ENCODE data around the gene NOXO1. TPM values are rescaled to one million over a fixed set of nuclear protein-coding genes. Genes with fewer than 3 reads are reported as not detected.
A peak's percentile ranks its signal among the peaks of the same experiment; 100 is the strongest.

NOXO1 gene
- total and polyA plus RNA-seq, 2 experiments from 2014 or later = 2.0 to 2.6 TPM

GRCh38 chr16:1929578-1930337, 51.5 kb downstream of the NOXO1 start:
- Mint-ChIP-seq H3K27me3 (ENCODE audit: insufficient read depth, low read depth, poor library complexity) (peaks cover 33% of the 10 kb centered on the region), H3K36me3 (ENCODE audit: low read depth) (no peaks in the 10 kb centered on the region), H3K4me1 (peaks cover 7% of the 10 kb centered on the region), H3K9me3 (no peaks in the 10 kb centered on the region), H3K4me3 (no peak overlapping the region; the same call in 2 of the 3 replicates), H3K27ac (no peak overlapping the region)
- peak overlapping the region; percentile 66 for H3K4me3 ChIP-seq
- peak; percentile 83 for DNase-seq (ENCODE audit: low spot score)
- H3K27ac ChIP-seq (ENCODE audit: low read depth) = no peak overlapping the region
- H3K4me2 ChIP-seq = peak overlapping the region; percentile 84
- H3K79me2 ChIP-seq (replicated peaks; ENCODE audit: insufficient read depth) = no peaks in the 10 kb centered on the region
- H3K9me2 ChIP-seq (ENCODE audit: insufficient read depth) = no peaks in the 10 kb centered on the region
- H3K4me1 ChIP-seq (ENCODE audit: insufficient read depth) = 0 out of 2 replicates have a peak, but pooled peaks cover 2% of the 10 kb centered on the region
- TF ChIP-seq, protein P1, sequence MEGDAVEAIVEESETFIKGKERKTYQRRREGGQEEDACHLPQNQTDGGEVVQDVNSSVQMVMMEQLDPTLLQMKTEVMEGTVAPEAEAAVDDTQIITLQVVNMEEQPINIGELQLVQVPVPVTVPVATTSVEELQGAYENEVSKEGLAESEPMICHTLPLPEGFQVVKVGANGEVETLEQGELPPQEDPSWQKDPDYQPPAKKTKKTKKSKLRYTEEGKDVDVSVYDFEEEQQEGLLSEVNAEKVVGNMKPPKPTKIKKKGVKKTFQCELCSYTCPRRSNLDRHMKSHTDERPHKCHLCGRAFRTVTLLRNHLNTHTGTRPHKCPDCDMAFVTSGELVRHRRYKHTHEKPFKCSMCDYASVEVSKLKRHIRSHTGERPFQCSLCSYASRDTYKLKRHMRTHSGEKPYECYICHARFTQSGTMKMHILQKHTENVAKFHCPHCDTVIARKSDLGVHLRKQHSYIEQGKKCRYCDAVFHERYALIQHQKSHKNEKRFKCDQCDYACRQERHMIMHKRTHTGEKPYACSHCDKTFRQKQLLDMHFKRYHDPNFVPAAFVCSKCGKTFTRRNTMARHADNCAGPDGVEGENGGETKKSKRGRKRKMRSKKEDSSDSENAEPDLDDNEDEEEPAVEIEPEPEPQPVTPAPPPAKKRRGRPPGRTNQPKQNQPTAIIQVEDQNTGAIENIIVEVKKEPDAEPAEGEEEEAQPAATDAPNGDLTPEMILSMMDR (conservative IDR thresholded peaks at IDR 0.05; ENCODE audit: low read depth in 2 of 2) = peak; percentile 57 to 94
- peak; percentile 61 for TF ChIP-seq CREB1 (CRISPR knock-in tag; IDR thresholded peaks at IDR 0.05; ENCODE audit: low read depth)
- TF ChIP-seq EZH2phosphoT487 (IDR thresholded peaks at IDR 0.05; ENCODE audit: unreplicated experiment) = no peak
- no peaks in the 10 kb centered on the region for H3K36me3 ChIP-seq (ENCODE audit: insufficient read depth)
- no peaks in the 10 kb centered on the region for H3F3A ChIP-seq (replicated peaks; ENCODE audit: low read depth)
- ATAC-seq = peak; percentile 80
- H2AFZ ChIP-seq = peak overlapping the region; percentile 94
- peaks cover 24% of the 10 kb centered on the region for H3K27me3 ChIP-seq (ENCODE audit: insufficient read depth)
- H4K20me1 ChIP-seq (replicated peaks; ENCODE audit: insufficient read depth) = no peaks in the 10 kb centered on the region

DNA sequence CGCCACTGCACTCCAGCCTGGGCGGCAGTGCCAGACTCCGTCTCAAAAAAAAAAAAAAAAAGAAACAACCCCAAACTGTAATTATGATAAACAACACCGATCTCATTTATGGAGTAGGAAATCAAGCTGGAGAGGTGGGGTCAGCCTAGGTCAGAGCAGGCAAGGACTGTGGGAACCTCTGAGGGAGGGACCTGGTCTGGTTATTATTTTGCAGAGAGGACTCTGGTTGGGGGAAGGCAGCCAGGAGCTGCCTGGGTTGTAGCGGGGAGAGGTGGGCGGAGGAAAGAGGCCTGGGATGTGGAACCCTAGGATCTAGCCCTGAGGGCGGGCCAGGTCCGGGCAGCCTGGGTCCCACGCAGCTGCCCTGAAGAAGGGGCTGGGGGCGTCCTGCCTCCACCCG, 52.2 kb downstream of the NOXO1 start:
- peaks cover 2% of the 10 kb centered on the region; the same call in 1 of the 2 replicates for H3K4me1 ChIP-seq (ENCODE audit: insufficient read depth)
- H3K9me2 ChIP-seq (ENCODE audit: insufficient read depth) = no peaks in the 10 kb centered on the region
- no peaks in the 10 kb centered on the region for H3K79me2 ChIP-seq (replicated peaks; ENCODE audit: insufficient read depth)
- peak overlapping the region; percentile 84 for H3K4me2 ChIP-seq
- peak overlapping the region; percentile 71 for H3K4me3 Mint-ChIP-seq
- H3K27ac ChIP-seq (ENCODE audit: low read depth) = no peak overlapping the region
- H3K27me3 ChIP-seq (ENCODE audit: insufficient read depth) = peaks cover 27% of the 10 kb centered on the region
- peak; percentile 44 for ATAC-seq
- no peaks in the 10 kb centered on the region for H3F3A ChIP-seq (replicated peaks; ENCODE audit: low read depth)
- H3K27ac Mint-ChIP-seq = no peak overlapping the region
- H3K9me3 Mint-ChIP-seq = no peaks in the 10 kb centered on the region
- peaks cover 11% of the 10 kb centered on the region for H3K4me1 Mint-ChIP-seq
- peak overlapping the region; percentile 85 for H2AFZ ChIP-seq
- no peaks in the 10 kb centered on the region for H4K20me1 ChIP-seq (replicated peaks; ENCODE audit: insufficient read depth)
- peak overlapping the region; percentile 66 for H3K4me3 ChIP-seq
- peaks cover 38% of the 10 kb centered on the region for H3K27me3 Mint-ChIP-seq (ENCODE audit: insufficient read depth, low read depth, poor library complexity)
- no peaks in the 10 kb centered on the region for H3K36me3 ChIP-seq (ENCODE audit: insufficient read depth)
- no peaks in the 10 kb centered on the region for H3K36me3 Mint-ChIP-seq (ENCODE audit: low read depth)
- DNase-seq (ENCODE audit: low spot score) = peak; percentile 55
- TF ChIP-seq, protein P2, sequence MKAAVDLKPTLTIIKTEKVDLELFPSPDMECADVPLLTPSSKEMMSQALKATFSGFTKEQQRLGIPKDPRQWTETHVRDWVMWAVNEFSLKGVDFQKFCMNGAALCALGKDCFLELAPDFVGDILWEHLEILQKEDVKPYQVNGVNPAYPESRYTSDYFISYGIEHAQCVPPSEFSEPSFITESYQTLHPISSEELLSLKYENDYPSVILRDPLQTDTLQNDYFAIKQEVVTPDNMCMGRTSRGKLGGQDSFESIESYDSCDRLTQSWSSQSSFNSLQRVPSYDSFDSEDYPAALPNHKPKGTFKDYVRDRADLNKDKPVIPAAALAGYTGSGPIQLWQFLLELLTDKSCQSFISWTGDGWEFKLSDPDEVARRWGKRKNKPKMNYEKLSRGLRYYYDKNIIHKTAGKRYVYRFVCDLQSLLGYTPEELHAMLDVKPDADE (IDR thresholded peaks at IDR 0.05) = no peak
- TF ChIP-seq ZNF114 (CRISPR knock-in tag; IDR thresholded peaks at IDR 0.05) = no peak
- TF ChIP-seq, protein P1 (conservative IDR thresholded peaks at IDR 0.05; ENCODE audit: low read depth in 2 of 2) = no peak
- no peak for TF ChIP-seq NANOG (IDR thresholded peaks at IDR 0.05; ENCODE audit: borderline replicate concordance)
- TF ChIP-seq REST (IDR thresholded peaks at IDR 0.05; ENCODE audit: unreplicated experiment) = no peak
- TF ChIP-seq CREB1 (CRISPR knock-in tag; IDR thresholded peaks at IDR 0.05; ENCODE audit: low read depth) = no peak
- TF ChIP-seq JUNB (IDR thresholded peaks at IDR 0.05; ENCODE audit: unreplicated experiment) = no peak
- TF ChIP-seq EZH2 (IDR thresholded peaks at IDR 0.05; ENCODE audit: low read depth, unreplicated experiment) = no peak
- TF ChIP-seq POLR2AphosphoS5 (IDR thresholded peaks at IDR 0.05; ENCODE audit: low read depth) = no peak
- no peak for TF ChIP-seq STAT1 (IDR thresholded peaks at IDR 0.05; ENCODE audit: unreplicated experiment)

All from GM23338 (cell line).